SH-SY5Y (cell line): ENCODE results near the gene VTN.

Experiments used
- GATA2 ChIP-seq: IDR thresholded peaks from 2 replicates; pipeline ENCODE4 v1.6.1; 2011; ENCODE audit warnings: mild to moderate bottlenecking, low read depth, low read length
- GATA3 ChIP-seq: IDR thresholded peaks from 2 replicates; pipeline ENCODE4 v1.6.1; 2011; ENCODE audit warnings: low read depth, mild to moderate bottlenecking, low read length, moderate library complexity

Gene VTN

GRCh38 chr17:28386391-28386790 is 16.3 kb upstream of the VTN start:
- no peak for TF ChIP-seq GATA3
- no peak for TF ChIP-seq GATA2

- no peak for TF ChIP-seq GATA3
- no peak for TF ChIP-seq GATA2
Observed at GRCh38 chr17:28385406-28385805, 15.3 kb upstream of the VTN start.

- TF ChIP-seq GATA3 (no peak), GATA2 (no peak)
Observed at GRCh38 chr17:28385037-28385400, 14.9 kb upstream of the VTN start.

GRCh38 chr17:28384281-28385036 is 14.4 kb upstream of the VTN start:
- no peak for TF ChIP-seq GATA2
- TF ChIP-seq GATA3, result no peak

GRCh38 chr17:28381141-28381825 is 11.2 kb upstream of the VTN start:
- TF ChIP-seq GATA3 (no peak), GATA2 (no peak)

GRCh38 chr17:28379814-28380801 is 10.0 kb upstream of the VTN start:
- TF ChIP-seq GATA3 (peak; percentile 56; the same call in 1 of the 2 replicates), GATA2 (peak; percentile 73)

GRCh38 chr17:28372945-28373274 is 2.8 kb upstream of the VTN start:
- TF ChIP-seq GATA2 (no peak), GATA3 (no peak)

- TF ChIP-seq GATA3 (no peak), GATA2 (no peak)
Observed at GRCh38 chr17:28372203-28372944, 2.3 kb upstream of the VTN start.

- TF ChIP-seq GATA2, result no peak
- TF ChIP-seq GATA3, result no peak
Observed at GRCh38 chr17:28371245-28372202, 1.4 kb upstream of the VTN start, which contains the start of gene SARM1. SARM1 (plus strand) TSS chr17:28371694; CDS start chr17:28372033, 339 bp downstream.

GRCh38 chr17:28370744-28371103 is 617 bp upstream of the VTN start:
- no peak for TF ChIP-seq GATA3
- TF ChIP-seq GATA2, result no peak

- TF ChIP-seq GATA3 (no peak), GATA2 (no peak)
Observed at GRCh38 chr17:28369684-28370034, 448 bp downstream of the VTN start.

GRCh38 chr17:28368915-28369683 is 1.0 kb downstream of the VTN start:
- no peak for TF ChIP-seq GATA2
- TF ChIP-seq GATA3, result no peak

GRCh38 chr17:28368306-28368831 is 1.7 kb downstream of the VTN start:
- TF ChIP-seq GATA2 (no peak), GATA3 (no peak)
